BLaER1 (cell line): ENCODE data around the gene REPIN1.

Source experiments
- H3K27ac ChIP-seq: shearing (Covaris generic); formaldehyde crosslinking; 2 replicates; pipeline ENCODE4 v1.8.1; 2022
- H3K27me3 ChIP-seq: shearing (Covaris generic); formaldehyde crosslinking; 2 replicates; pipeline ENCODE4 v1.8.1; 2022
- H3K36me3 ChIP-seq: shearing (Covaris generic); formaldehyde crosslinking; 2 replicates; pipeline ENCODE4 v1.8.1; 2022
- H3K4me1 ChIP-seq: shearing (Covaris generic); formaldehyde crosslinking; 2 replicates; pipeline ENCODE4 v1.8.1; 2022
- H3K4me2 ChIP-seq: shearing (Covaris generic); formaldehyde crosslinking; 2 replicates; pipeline ENCODE4 v1.8.1; 2022
- H3K4me3 ChIP-seq: shearing (Covaris generic); formaldehyde crosslinking; 2 replicates; pipeline ENCODE4 v1.8.1; 2022
- H3K9ac ChIP-seq: shearing (Covaris generic); formaldehyde crosslinking; 2 replicates; pipeline ENCODE4 v1.8.1; 2022
- H3K9me3 ChIP-seq: shearing (Covaris generic); formaldehyde crosslinking; 2 replicates; pipeline ENCODE4 v1.8.1; 2022
- H4K20me1 ChIP-seq: shearing (Covaris generic); formaldehyde crosslinking; 2 replicates; pipeline ENCODE4 v1.8.1; 2022
- Cebpa-rat ChIP-seq: shearing (Covaris generic); IDR thresholded peaks from 2 replicates; pipeline ENCODE4 v1.8.1; 2022

REPIN1 gene

DNA sequence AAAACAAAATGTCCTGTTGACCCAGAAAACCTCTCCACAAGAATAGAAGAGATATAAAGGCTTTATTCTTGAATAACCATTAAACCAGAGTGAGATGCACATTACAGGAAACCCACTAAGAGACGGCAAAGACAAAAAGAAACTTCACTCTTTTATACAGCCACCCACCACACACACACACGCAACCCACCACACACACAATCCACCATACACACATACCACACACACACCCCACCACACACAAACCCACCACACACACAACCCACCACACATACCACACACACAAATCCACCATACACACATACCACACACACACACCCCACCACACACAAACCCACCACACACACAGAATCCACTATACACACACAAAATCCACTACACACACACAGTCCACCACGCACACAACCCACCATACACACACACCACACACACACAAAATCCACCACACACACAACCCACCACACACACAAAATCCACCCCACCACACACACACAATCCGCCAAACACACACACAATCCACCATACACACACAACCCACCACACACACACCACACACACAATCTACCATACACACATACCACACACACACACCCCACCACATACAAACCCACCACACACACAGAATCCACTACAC, 9.5 kb upstream of the REPIN1 start:
- Histone ChIP-seq H3K36me3 (no peaks in the 10 kb centered on the region), H3K27me3 (no peaks in the 10 kb centered on the region), H3K9me3 (no peaks in the 10 kb centered on the region), H3K9ac (no peak overlapping the region), H3K4me3 (no peak overlapping the region), H4K20me1 (no peaks in the 10 kb centered on the region), H3K27ac (no peak overlapping the region), H3K4me2 (no peak overlapping the region), H3K4me1 (peaks cover 70% of the 10 kb centered on the region)
- no peak for TF ChIP-seq Cebpa-rat

- no peaks in the 10 kb centered on the region for H3K36me3 ChIP-seq
- no peak for TF ChIP-seq Cebpa-rat
- H3K4me1 ChIP-seq, result peaks cover 75% of the 10 kb centered on the region
These were observed 8.8 kb upstream of the REPIN1 start for GRCh38 chr7:150359622-150360362.

DNA sequence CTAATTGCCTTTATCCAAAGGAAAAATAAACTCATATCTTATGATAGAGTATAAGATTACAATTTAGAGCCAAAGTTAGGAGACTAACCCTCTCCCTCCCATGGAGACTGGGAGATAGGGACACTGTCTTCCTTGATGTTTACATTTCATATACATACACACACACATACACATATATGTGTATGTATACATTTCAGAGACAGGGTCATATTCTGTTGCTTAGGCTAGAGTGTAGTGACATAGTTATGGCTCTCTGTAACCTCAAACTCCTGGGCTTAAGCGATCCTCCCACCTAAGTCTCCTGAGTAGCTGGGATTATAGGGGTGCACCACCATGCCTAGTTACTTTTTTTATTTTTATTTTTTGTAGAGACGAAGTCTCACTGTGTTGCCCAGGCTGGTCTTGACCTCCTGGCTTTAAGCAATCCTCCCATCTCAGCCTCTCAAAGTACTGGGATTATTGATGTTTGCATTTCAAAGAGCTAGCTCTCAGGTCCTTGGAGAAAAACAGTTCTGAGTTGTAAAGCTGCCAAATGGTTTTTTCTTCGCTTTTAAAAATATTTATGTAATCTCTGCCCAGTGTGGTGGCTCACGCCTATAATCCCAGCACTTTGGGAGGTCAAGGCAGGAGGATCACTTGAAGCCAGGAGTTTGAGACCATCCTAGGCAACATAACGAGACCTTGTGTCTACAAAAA, 8.1 kb upstream of the REPIN1 start:
- Histone ChIP-seq H3K9me3 (no peaks in the 10 kb centered on the region), H3K9ac (no peak overlapping the region), H3K4me3 (no peak overlapping the region), H4K20me1 (no peaks in the 10 kb centered on the region), H3K36me3 (no peaks in the 10 kb centered on the region), H3K27me3 (no peaks in the 10 kb centered on the region), H3K27ac (no peak overlapping the region), H3K4me2 (no peak overlapping the region), H3K4me1 (peaks cover 69% of the 10 kb centered on the region)
- TF ChIP-seq Cebpa-rat, result no peak

More at GRCh38 chr7:150359622-150360362, 8.8 kb upstream of the REPIN1 start:
- Histone ChIP-seq H3K4me2 (no peak overlapping the region), H3K4me3 (no peak overlapping the region), H3K27me3 (no peaks in the 10 kb centered on the region), H3K27ac (no peak overlapping the region), H3K9ac (no peak overlapping the region), H3K9me3 (no peaks in the 10 kb centered on the region), H4K20me1 (no peaks in the 10 kb centered on the region)

GRCh38 chr7:150361402-150361801, 7.2 kb upstream of the REPIN1 start:
- Histone ChIP-seq H3K36me3 (no peaks in the 10 kb centered on the region), H3K4me2 (no peak overlapping the region), H3K27ac (no peak overlapping the region), H3K4me3 (no peak overlapping the region), H3K27me3 (no peaks in the 10 kb centered on the region), H4K20me1 (no peaks in the 10 kb centered on the region), H3K9me3 (no peaks in the 10 kb centered on the region), H3K9ac (no peak overlapping the region), H3K4me1 (peaks cover 69% of the 10 kb centered on the region)
- no peak for TF ChIP-seq Cebpa-rat

- TF ChIP-seq Cebpa-rat, result no peak
- Histone ChIP-seq H3K27ac (peak overlapping the region; percentile 16; the same call in 1 of the 2 replicates), H3K4me2 (peak overlapping the region; percentile 81), H3K9ac (no peak overlapping the region), H3K9me3 (no peaks in the 10 kb centered on the region), H3K4me1 (peaks cover 69% of the 10 kb centered on the region), H3K4me3 (no peak overlapping the region), H4K20me1 (no peaks in the 10 kb centered on the region), H3K36me3 (no peaks in the 10 kb centered on the region), H3K27me3 (no peaks in the 10 kb centered on the region)
These were observed 6.6 kb upstream of the REPIN1 start for GRCh38 chr7:150361807-150362621.

DNA sequence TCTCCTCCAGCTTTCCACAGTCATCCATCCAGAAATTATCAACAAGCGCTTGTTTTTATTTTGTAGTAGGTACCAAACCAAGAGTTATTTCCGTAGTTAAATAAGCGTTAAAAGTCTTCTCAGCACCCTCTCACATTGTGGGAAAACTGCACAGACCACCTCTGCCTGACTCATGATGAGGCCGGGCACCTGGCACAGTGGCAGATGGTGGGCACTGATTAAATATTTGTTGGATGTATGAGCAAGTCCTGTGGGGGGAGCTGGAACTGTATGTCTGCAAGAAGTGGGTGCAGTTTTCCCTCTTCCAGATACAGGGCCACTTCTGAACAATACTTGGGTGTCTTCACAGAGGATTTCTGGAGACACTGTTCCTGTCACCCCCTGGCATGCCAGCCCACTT, 5.3 kb upstream of the REPIN1 start:
- Histone ChIP-seq H3K9ac (no peak overlapping the region), H3K4me1 (peaks cover 68% of the 10 kb centered on the region), H3K4me2 (peak overlapping the region; percentile 81)

DNA sequence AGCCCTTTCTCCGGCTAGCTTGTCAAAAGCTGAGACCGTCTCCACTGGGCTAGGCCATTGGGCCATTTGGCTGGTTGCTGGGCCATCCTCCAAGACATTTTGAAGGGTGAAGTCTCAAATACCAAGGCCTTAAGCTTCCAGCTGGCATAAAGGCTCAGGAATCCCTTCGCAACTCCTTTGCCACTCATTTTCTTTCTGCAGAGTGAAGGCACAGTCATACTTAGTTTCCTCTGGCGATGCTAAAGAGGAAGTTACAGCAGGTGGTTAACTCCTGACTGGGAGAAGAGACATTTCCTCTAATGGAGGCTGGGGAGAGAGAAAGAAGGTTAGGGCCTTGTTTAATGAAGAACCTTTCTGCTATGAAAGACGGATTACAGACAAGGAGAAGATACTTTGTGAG, 4.8 kb upstream of the REPIN1 start:
- Histone ChIP-seq H3K9ac (no peak overlapping the region; the same call in 1 of the 2 replicates), H3K4me1 (peaks cover 63% of the 10 kb centered on the region), H3K27me3 (no peaks in the 10 kb centered on the region), H3K9me3 (no peaks in the 10 kb centered on the region), H3K27ac (peak overlapping the region; percentile 68), H3K36me3 (no peaks in the 10 kb centered on the region), H4K20me1 (no peaks in the 10 kb centered on the region), H3K4me2 (peak overlapping the region; percentile 81), H3K4me3 (no peak overlapping the region)
- TF ChIP-seq Cebpa-rat, result no peak

More for the DNA sequence above, 5.3 kb upstream of the REPIN1 start:
- H3K27me3 ChIP-seq, result no peaks in the 10 kb centered on the region
- TF ChIP-seq Cebpa-rat, result no peak
- no peaks in the 10 kb centered on the region for H3K9me3 ChIP-seq
- peak overlapping the region; percentile 68 for H3K27ac ChIP-seq
- no peak overlapping the region for H3K4me3 ChIP-seq
- no peaks in the 10 kb centered on the region for H4K20me1 ChIP-seq
- H3K36me3 ChIP-seq, result no peaks in the 10 kb centered on the region

GRCh38 chr7:150365194-150365593, 3.4 kb upstream of the REPIN1 start:
- Histone ChIP-seq H3K4me1 (peaks cover 64% of the 10 kb centered on the region), H3K9me3 (no peaks in the 10 kb centered on the region), H4K20me1 (peaks cover 7% of the 10 kb centered on the region), H3K27ac (no peak overlapping the region), H3K4me3 (no peak overlapping the region), H3K27me3 (no peaks in the 10 kb centered on the region), H3K9ac (no peak overlapping the region), H3K36me3 (peaks cover 3% of the 10 kb centered on the region), H3K4me2 (no peak overlapping the region; the same call in 1 of the 2 replicates)
- TF ChIP-seq Cebpa-rat, result no peak

DNA sequence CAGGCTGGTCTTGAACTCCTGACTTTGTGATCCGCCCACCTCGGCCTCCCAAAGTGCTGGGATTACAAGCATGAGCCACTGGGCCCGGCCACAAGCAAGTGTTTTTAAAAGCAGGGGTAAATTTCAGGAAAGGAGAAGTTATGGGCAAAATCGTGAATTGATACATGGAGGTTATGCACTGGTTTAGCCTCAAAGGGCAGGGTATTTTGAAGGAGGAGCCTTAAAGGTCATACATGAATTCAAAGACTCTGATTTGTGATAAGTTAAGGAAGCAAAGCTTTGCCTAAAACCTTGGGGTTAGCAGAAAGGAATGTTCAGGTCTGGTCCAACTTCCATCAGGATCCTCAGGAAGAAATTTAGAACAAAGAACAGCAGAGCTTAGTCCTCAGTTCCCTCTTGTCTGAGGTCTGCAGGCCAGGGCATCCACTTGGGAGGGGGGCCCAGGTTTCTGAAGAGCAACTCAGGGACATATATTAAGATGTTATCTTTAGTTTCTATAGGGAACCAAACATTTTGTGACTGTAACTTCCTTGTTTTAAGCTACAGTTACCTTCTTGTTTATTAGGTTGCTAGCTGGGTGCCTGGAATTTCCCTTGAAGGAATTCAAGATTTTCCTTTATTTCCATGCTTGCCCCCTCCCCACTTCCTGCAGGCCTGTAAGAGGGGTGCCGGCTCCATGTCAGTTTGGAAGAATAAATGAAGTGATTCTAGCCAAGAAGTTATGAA, 2.8 kb upstream of the REPIN1 start:
- Histone ChIP-seq H4K20me1 (peaks cover 14% of the 10 kb centered on the region), H3K9ac (no peak overlapping the region)

More for the DNA sequence above, 2.8 kb upstream of the REPIN1 start:
- no peak overlapping the region for H3K4me3 ChIP-seq
- peaks cover 71% of the 10 kb centered on the region for H3K4me1 ChIP-seq
- H3K36me3 ChIP-seq, result peaks cover 9% of the 10 kb centered on the region
- peak overlapping the region; percentile 35; the same call in 1 of the 2 replicates for H3K4me2 ChIP-seq
- no peaks in the 10 kb centered on the region for H3K27me3 ChIP-seq
- TF ChIP-seq Cebpa-rat, result no peak
- H3K27ac ChIP-seq, result peak overlapping the region; percentile 8
- no peaks in the 10 kb centered on the region for H3K9me3 ChIP-seq
